Endothelial cell of umbilical vein (primary cell): ENCODE measurements around the gene SLC24A3. TPM values are rescaled to one million over a fixed set of nuclear protein-coding genes. Genes with fewer than 3 reads are reported as not detected.

Experiments used
- BruUV-seq: library from RNA; stranded (reverse); fragments of 400-500 nt; replicated peaks from 2 replicates; lab custom pipeline; 2021; lab: Mats Ljungman, UMichigan
- CTCF ChIA-PET: fragments of 300-600, 350-600 bp; sonication (Branson Sonifier 250); formaldehyde crosslinking; loops from one replicate; lab custom pipeline; 2021; ENCODE audit warnings: antibody characterized with exemption, inconsistent platforms; lab: Charles Lee
- POLR2A ChIA-PET: fragments of 300-600, 350-600 bp; sonication (Branson Sonifier 250); formaldehyde crosslinking; loops from one replicate; lab custom pipeline; 2021; ENCODE audit warnings: antibody characterized with exemption, inconsistent platforms; lab: Charles Lee
- DNase-seq: peaks from one replicate; pipeline ENCODE4 v3.0.0-alpha.2; 2011; ENCODE audit warnings: low read depth, low spot score
- FAIRE-seq: peaks from 2 replicates; lab custom pipeline; 2011; peaks lifted over from hg19 to GRCh38; lab: Jason Lieb, UNC
- H2AFZ ChIP-seq: 2 replicates; pipeline ENCODE4 v1.6.0; 2012; ENCODE audit warnings: low read depth, low read length, control low read depth, inconsistent platforms
- H3K27ac ChIP-seq: 2 replicates; pipeline ENCODE4 v1.5.1; 2011; ENCODE audit warnings: low read depth, mild to moderate bottlenecking, control low read depth, low read length, moderate library complexity; ENCODE audit not compliant: insufficient read depth
- H3K27me3 ChIP-seq, 2 experiments: 2 replicates each; pipeline versions ENCODE4 v1.6.0 to v1.6.1; 2011; ENCODE audit warnings: low read length in 2 of 2, mixed read lengths in 1 of 2; ENCODE audit not compliant: control insufficient read depth in 2 of 2, insufficient read depth in 2 of 2
- H3K36me3 ChIP-seq, 2 experiments: 2 replicates in 1 of 2; 3 replicates in 1 of 2; pipeline ENCODE4 v1.5.1; 2011; ENCODE audit warnings: low read length in 2 of 2, mild to moderate bottlenecking in 1 of 2, moderate library complexity in 1 of 2; ENCODE audit not compliant: control insufficient read depth in 2 of 2, insufficient read depth in 2 of 2; ENCODE audit errors: extremely low read depth in 1 of 2
- H3K4me1 ChIP-seq: 3 replicates; pipeline ENCODE4 v1.5.1; 2011; ENCODE audit warnings: mild to moderate bottlenecking, low read length; ENCODE audit not compliant: control insufficient read depth, insufficient read depth; ENCODE audit errors: extremely low read depth
- H3K4me2 ChIP-seq: 2 replicates; pipeline ENCODE4 v1.6.1; 2011; ENCODE audit warnings: low read length, control low read depth, mixed read lengths; ENCODE audit not compliant: insufficient read depth
- H3K4me3 ChIP-seq, 3 experiments: fragments of 200-600 bp in 1 of 3; sonication (generic), shearing (Covaris generic) in 1 of 3; replicated peaks in 1 of 3; 2 replicates each; pipeline ENCODE4 v1.5.1; 2011 to 2016; ENCODE audit warnings: control low read depth in 3 of 3, low read length in 3 of 3, mild to moderate bottlenecking in 2 of 3, inconsistent platforms in 1 of 3, low read depth in 1 of 3, moderate library complexity in 1 of 3; ENCODE audit not compliant: insufficient read depth in 1 of 3
- H3K79me2 ChIP-seq: 2 replicates; pipeline ENCODE4 v1.6.0; 2012; ENCODE audit warnings: low read length, inconsistent platforms; ENCODE audit not compliant: control insufficient read depth, insufficient read depth
- H3K9ac ChIP-seq: replicated peaks from 2 replicates; pipeline ENCODE3; 2011; ENCODE audit warnings: low read length, control low read depth; ENCODE audit not compliant: insufficient read depth; ENCODE audit errors: extremely low read depth
- H3K9me1 ChIP-seq: replicated peaks from 3 replicates; pipeline ENCODE4 v1.6.0; 2011; ENCODE audit warnings: mild to moderate bottlenecking, low read length; ENCODE audit not compliant: control insufficient read depth, insufficient read depth; ENCODE audit errors: extremely low read depth
- H3K9me3 ChIP-seq: replicated peaks from 2 replicates; pipeline ENCODE4 v1.5.1; 2012; ENCODE audit warnings: low read length, inconsistent platforms; ENCODE audit not compliant: control insufficient read depth, insufficient read depth
- H4K20me1 ChIP-seq: replicated peaks from 2 replicates; pipeline ENCODE3; 2011; ENCODE audit warnings: mild to moderate bottlenecking, low read length; ENCODE audit not compliant: control insufficient read depth, insufficient read depth; ENCODE audit errors: extremely low read depth
- EZH2 ChIP-seq: IDR thresholded peaks from 2 replicates; pipeline ENCODE4 v1.6.1; 2012; ENCODE audit warnings: borderline replicate concordance, low read depth, mild to moderate bottlenecking, moderate library complexity, low read length, inconsistent platforms; ENCODE audit not compliant: severe bottlenecking
- FOS ChIP-seq: IDR thresholded peaks from 2 replicates; pipeline ENCODE4 v1.6.1; 2011; ENCODE audit warnings: mild to moderate bottlenecking, low read length, moderate library complexity, borderline replicate concordance; ENCODE audit not compliant: insufficient read depth
- GATA2 ChIP-seq: IDR thresholded peaks from 2 replicates; pipeline ENCODE4 v1.7.0; 2011; ENCODE audit warnings: low read depth, mild to moderate bottlenecking, moderate library complexity, mixed read lengths, low read length; ENCODE audit not compliant: insufficient read length, insufficient read depth
- JUN ChIP-seq: IDR thresholded peaks from 2 replicates; pipeline ENCODE4 v1.6.1; 2011; ENCODE audit warnings: borderline replicate concordance, low read depth; ENCODE audit not compliant: insufficient read length, insufficient read depth
- MYC ChIP-seq: IDR thresholded peaks from one replicate; pipeline ENCODE4 v1.6.1; 2011; ENCODE audit warnings: mild to moderate bottlenecking, low read depth, low read length
- POLR2A ChIP-seq: IDR thresholded peaks from 2 replicates; pipeline ENCODE4 v1.6.1; 2012; ENCODE audit warnings: low read depth, mild to moderate bottlenecking, control low read depth, low read length
- POLR2AphosphoS5 ChIP-seq: IDR thresholded peaks from 2 replicates; pipeline ENCODE4 v1.6.1; 2012; ENCODE audit warnings: low read depth, mild to moderate bottlenecking, control low read depth, low read length, moderate library complexity; ENCODE audit not compliant: insufficient read depth
- dilution Hi-C: fragments of 300-500 bp; cut with MboI; formaldehyde crosslinking; loops from one replicate; pipeline ENCODE4 v1.15.0; 2019; ENCODE audit warnings: low sequenced_read_pairs; ENCODE audit not compliant: extremely low pct_ligation_motif_present
- intact Hi-C: fragments of 100-400 bp; cut with micrococcal nuclease; formaldehyde crosslinking; loops from one replicate; pipeline ENCODE4 v1.10.0; 2022
- polyA plus RNA-seq, 4 experiments: library from polyadenylated mRNA; depleted of rRNA in 3 of 4; stranded (reverse) in 3 of 4; unstranded in 1 of 4; fragments of >200 nt; gene quantifications; 2 replicates each; pipeline versions ENCODE4 v1.2.1 to v1.2.3, GENCODE V29; 2011 to 2012; ENCODE audit warnings: missing spikeins in 1 of 4
- total RNA-seq: library from RNA; stranded (reverse); gene quantifications from 2 replicates; pipeline ENCODE4 v1.2.3, GENCODE V29; 2021
- TF ChIP-seq, protein P1 (sequence below): IDR thresholded peaks from 2 replicates; pipeline ENCODE4 v1.6.1; 2011; ENCODE audit not compliant: insufficient read depth, insufficient read length
- TF ChIP-seq, protein P2 (sequence below), 2 donors: IDR thresholded peaks; 1 replicate in 1 of 2; 2 replicates in 1 of 2; pipeline ENCODE4 v1.5.1; 2011; ENCODE audit warnings: low read length in 2 of 2, mild to moderate bottlenecking in 2 of 2, moderate library complexity in 2 of 2, control low read depth in 1 of 2, inconsistent platforms in 1 of 2, low read depth in 1 of 2; ENCODE audit not compliant: insufficient read depth in 1 of 2; ENCODE audit errors: extremely low read depth in 1 of 2

Gene SLC24A3
- total and polyA plus RNA-seq, 2 donors (not counting 3 experiments of a cell fraction or from before 2014, with no cell fraction given), result not detected

DNA sequence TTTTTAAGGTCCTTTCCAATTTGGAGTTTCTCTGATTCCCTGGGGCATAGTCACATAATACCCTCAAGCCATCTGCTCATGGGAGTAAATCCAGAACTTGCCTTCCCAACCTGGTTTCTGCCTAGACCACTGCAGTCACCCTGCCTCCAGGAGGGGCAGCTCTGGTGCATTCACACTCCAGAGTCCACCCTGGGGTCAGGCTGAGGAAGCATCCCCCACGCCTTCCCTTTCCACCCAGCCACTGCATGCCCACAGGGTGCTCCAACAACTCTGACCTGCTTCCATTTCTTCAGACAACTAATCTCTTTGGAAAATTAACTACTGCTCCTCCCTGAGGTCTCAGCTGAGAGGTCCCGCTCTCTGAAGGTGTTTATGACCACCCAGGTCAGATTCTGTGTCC is 334.2 kb downstream of the SLC24A3 start:
- H2AFZ ChIP-seq, result no peak overlapping the region
- no peaks in the 10 kb centered on the region for H3K36me3 ChIP-seq
- H3K27ac ChIP-seq, result no peak overlapping the region
- H3K79me2 ChIP-seq, result no peaks in the 10 kb centered on the region
- no peaks in the 10 kb centered on the region for H3K9me3 ChIP-seq
- H3K4me3 ChIP-seq, result no peak overlapping the region
- ChIA-PET POLR2A (no interaction called here), CTCF (no interaction called here)
- no peaks in the 10 kb centered on the region for H4K20me1 ChIP-seq
- no TSS peak for BruUV-seq
- DNase-seq (no peak), FAIRE-seq (no peak)
- H3K4me1 ChIP-seq, result no peaks in the 10 kb centered on the region
- TF ChIP-seq, protein P1, sequence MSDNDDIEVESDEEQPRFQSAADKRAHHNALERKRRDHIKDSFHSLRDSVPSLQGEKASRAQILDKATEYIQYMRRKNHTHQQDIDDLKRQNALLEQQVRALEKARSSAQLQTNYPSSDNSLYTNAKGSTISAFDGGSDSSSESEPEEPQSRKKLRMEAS, result no peak
- TF ChIP-seq JUN (no peak), POLR2AphosphoS5 (no peak), POLR2A (no peak), FOS (no peak), GATA2 (no peak), EZH2 (no peak), MYC (no peak)
- TF ChIP-seq, protein P2, sequence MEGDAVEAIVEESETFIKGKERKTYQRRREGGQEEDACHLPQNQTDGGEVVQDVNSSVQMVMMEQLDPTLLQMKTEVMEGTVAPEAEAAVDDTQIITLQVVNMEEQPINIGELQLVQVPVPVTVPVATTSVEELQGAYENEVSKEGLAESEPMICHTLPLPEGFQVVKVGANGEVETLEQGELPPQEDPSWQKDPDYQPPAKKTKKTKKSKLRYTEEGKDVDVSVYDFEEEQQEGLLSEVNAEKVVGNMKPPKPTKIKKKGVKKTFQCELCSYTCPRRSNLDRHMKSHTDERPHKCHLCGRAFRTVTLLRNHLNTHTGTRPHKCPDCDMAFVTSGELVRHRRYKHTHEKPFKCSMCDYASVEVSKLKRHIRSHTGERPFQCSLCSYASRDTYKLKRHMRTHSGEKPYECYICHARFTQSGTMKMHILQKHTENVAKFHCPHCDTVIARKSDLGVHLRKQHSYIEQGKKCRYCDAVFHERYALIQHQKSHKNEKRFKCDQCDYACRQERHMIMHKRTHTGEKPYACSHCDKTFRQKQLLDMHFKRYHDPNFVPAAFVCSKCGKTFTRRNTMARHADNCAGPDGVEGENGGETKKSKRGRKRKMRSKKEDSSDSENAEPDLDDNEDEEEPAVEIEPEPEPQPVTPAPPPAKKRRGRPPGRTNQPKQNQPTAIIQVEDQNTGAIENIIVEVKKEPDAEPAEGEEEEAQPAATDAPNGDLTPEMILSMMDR (IDR thresholded peaks at IDR 0.05; ENCODE audit: extremely low read depth in 1 of 2, insufficient read depth in 1 of 2, low read depth in 1 of 2, low read length in 2 of 2), result no peak
- intact Hi-C loops, result no loop called here
- no peaks in the 10 kb centered on the region for H3K27me3 ChIP-seq
- H3K9ac ChIP-seq, result no peak overlapping the region
- dilution Hi-C loops, result no loop called here
- H3K4me2 ChIP-seq, result no peak overlapping the region
- H3K9me1 ChIP-seq, result no peaks in the 10 kb centered on the region
